Skeletal muscle satellite cell (primary cell): ENCODE measurements around the gene ARHGEF16.

Experiments used
- H3K27me3 ChIP-seq: 2 replicates; pipeline ENCODE4 v1.7.0; 2013; ENCODE audit warnings: low read length; ENCODE audit not compliant: control insufficient read depth, insufficient read depth
- H3K36me3 ChIP-seq: 2 replicates; pipeline ENCODE4 v1.7.0; 2013; ENCODE audit warnings: mild to moderate bottlenecking, control low read depth, low read length; ENCODE audit not compliant: insufficient read depth
- H3K4me1 ChIP-seq: 2 replicates; pipeline ENCODE4 v1.7.0; 2013; ENCODE audit warnings: low read length; ENCODE audit not compliant: control insufficient read depth, insufficient read depth
- H3K4me2 ChIP-seq: 2 replicates; pipeline ENCODE4 v1.7.0; 2013; ENCODE audit warnings: mild to moderate bottlenecking, low read length
- H3K4me3 ChIP-seq: 2 replicates; pipeline ENCODE4 v1.7.0; 2013; ENCODE audit warnings: low read length
- H3K9ac ChIP-seq: 2 replicates; pipeline ENCODE4 v1.7.0; 2013; ENCODE audit warnings: mild to moderate bottlenecking, low read depth, low read length, moderate library complexity
- H3K9me3 ChIP-seq: replicated peaks from 2 replicates; pipeline ENCODE4 v1.7.0; 2013; ENCODE audit warnings: mild to moderate bottlenecking, control low read depth, low read length

ARHGEF16 gene

GRCh38 chr1:3498246-3498930, 43.9 kb downstream of the ARHGEF16 start:
- Histone ChIP-seq H3K36me3 (no peaks in the 10 kb centered on the region), H3K4me1 (peaks cover 10% of the 10 kb centered on the region), H3K27me3 (no peaks in the 10 kb centered on the region), H3K9ac (no peak overlapping the region), H3K9me3 (no peaks in the 10 kb centered on the region), H3K4me2 (no peak overlapping the region), H3K4me3 (no peak overlapping the region)

GRCh38 chr1:3498986-3499385, 44.5 kb downstream of the ARHGEF16 start:
- Histone ChIP-seq H3K9me3 (no peaks in the 10 kb centered on the region), H3K36me3 (no peaks in the 10 kb centered on the region), H3K4me3 (no peak overlapping the region), H3K27me3 (no peaks in the 10 kb centered on the region), H3K9ac (no peak overlapping the region), H3K4me2 (no peak overlapping the region), H3K4me1 (peaks cover 14% of the 10 kb centered on the region)

GRCh38 chr1:3499611-3500010, 45.1 kb downstream of the ARHGEF16 start:
- no peaks in the 10 kb centered on the region for H3K9me3 ChIP-seq
- H3K9ac ChIP-seq: no peak overlapping the region
- H3K27me3 ChIP-seq: no peaks in the 10 kb centered on the region
- H3K4me3 ChIP-seq: no peak overlapping the region
- no peaks in the 10 kb centered on the region for H3K36me3 ChIP-seq
- H3K4me2 ChIP-seq: no peak overlapping the region
- peaks cover 18% of the 10 kb centered on the region for H3K4me1 ChIP-seq

- no peak overlapping the region for H3K4me3 ChIP-seq
- H3K36me3 ChIP-seq: no peaks in the 10 kb centered on the region
- no peaks in the 10 kb centered on the region for H3K27me3 ChIP-seq
- no peak overlapping the region for H3K9ac ChIP-seq
- peaks cover 26% of the 10 kb centered on the region for H3K4me1 ChIP-seq
- H3K9me3 ChIP-seq: no peaks in the 10 kb centered on the region
- H3K4me2 ChIP-seq: no peak overlapping the region
Observed at GRCh38 chr1:3500265-3500835, 45.9 kb downstream of the ARHGEF16 start.

GRCh38 chr1:3501437-3501836, 47.0 kb downstream of the ARHGEF16 start:
- H3K4me1 ChIP-seq: peaks cover 19% of the 10 kb centered on the region
- H3K9ac ChIP-seq: no peak overlapping the region
- H3K9me3 ChIP-seq: no peaks in the 10 kb centered on the region
- no peaks in the 10 kb centered on the region for H3K36me3 ChIP-seq
- no peak overlapping the region for H3K4me3 ChIP-seq
- no peak overlapping the region for H3K4me2 ChIP-seq
- H3K27me3 ChIP-seq: no peaks in the 10 kb centered on the region

- Histone ChIP-seq H3K36me3 (peaks cover 5% of the 10 kb centered on the region), H3K4me3 (no peak overlapping the region), H3K9ac (no peak overlapping the region), H3K27me3 (no peaks in the 10 kb centered on the region), H3K4me2 (no peak overlapping the region), H3K4me1 (peaks cover 18% of the 10 kb centered on the region), H3K9me3 (no peaks in the 10 kb centered on the region)
Observed at GRCh38 chr1:3501856-3502640, 47.6 kb downstream of the ARHGEF16 start.

GRCh38 chr1:3502641-3503524, 48.4 kb downstream of the ARHGEF16 start:
- Histone ChIP-seq H3K4me1 (peaks cover 18% of the 10 kb centered on the region), H3K4me3 (no peak overlapping the region), H3K36me3 (peaks cover 6% of the 10 kb centered on the region), H3K27me3 (no peaks in the 10 kb centered on the region), H3K9ac (no peak overlapping the region), H3K4me2 (no peak overlapping the region), H3K9me3 (no peaks in the 10 kb centered on the region)

- Histone ChIP-seq H3K4me2 (no peak overlapping the region), H3K9ac (no peak overlapping the region), H3K4me1 (peaks cover 18% of the 10 kb centered on the region), H3K27me3 (no peaks in the 10 kb centered on the region), H3K9me3 (no peaks in the 10 kb centered on the region), H3K36me3 (peaks cover 6% of the 10 kb centered on the region), H3K4me3 (no peak overlapping the region)
Observed at GRCh38 chr1:3503525-3503886, 49.0 kb downstream of the ARHGEF16 start.

GRCh38 chr1:3504151-3504821, 49.8 kb downstream of the ARHGEF16 start:
- H3K36me3 ChIP-seq: peaks cover 6% of the 10 kb centered on the region
- peak overlapping the region; percentile 75 for H3K4me2 ChIP-seq
- peak overlapping the region; percentile 73 for H3K9ac ChIP-seq
- peak overlapping the region; percentile 49 for H3K4me3 ChIP-seq
- H3K9me3 ChIP-seq: no peaks in the 10 kb centered on the region
- H3K4me1 ChIP-seq: peaks cover 18% of the 10 kb centered on the region
- no peaks in the 10 kb centered on the region for H3K27me3 ChIP-seq

- H3K4me1 ChIP-seq: peaks cover 18% of the 10 kb centered on the region
- H3K9ac ChIP-seq: peak overlapping the region; percentile 73
- H3K36me3 ChIP-seq: peaks cover 6% of the 10 kb centered on the region
- H3K4me3 ChIP-seq: peak overlapping the region; percentile 49
- H3K27me3 ChIP-seq: no peaks in the 10 kb centered on the region
- no peaks in the 10 kb centered on the region for H3K9me3 ChIP-seq
- peak overlapping the region; percentile 75 for H3K4me2 ChIP-seq
Observed at GRCh38 chr1:3504822-3505153, 50.3 kb downstream of the ARHGEF16 start.

- peak overlapping the region; percentile 73 for H3K9ac ChIP-seq
- H3K9me3 ChIP-seq: no peaks in the 10 kb centered on the region
- no peaks in the 10 kb centered on the region for H3K27me3 ChIP-seq
- peak overlapping the region; percentile 75 for H3K4me2 ChIP-seq
- H3K4me1 ChIP-seq: peaks cover 18% of the 10 kb centered on the region
- H3K36me3 ChIP-seq: peaks cover 6% of the 10 kb centered on the region
- peak overlapping the region; percentile 49 for H3K4me3 ChIP-seq
Observed at GRCh38 chr1:3505161-3505560, 50.7 kb downstream of the ARHGEF16 start.
